Chondrocyte (in vitro differentiated cells): ENCODE data around the gene JTB. TPM values are rescaled to one million over a fixed set of nuclear protein-coding genes. Genes with fewer than 3 reads are reported as not detected.

Experiments used
- DNase-seq: peaks from one replicate; pipeline ENCODE4 v3.0.0; 2021; ENCODE audit warnings: mixed read lengths, low spot score
- H3K27ac Mint-ChIP-seq: one replicate; pipeline ENCODE4 v1.8.0; 2021; ENCODE audit warnings: mild to moderate bottlenecking, moderate library complexity, mixed read lengths; ENCODE audit not compliant: unreplicated experiment
- H3K27me3 Mint-ChIP-seq: 2 replicates; pipeline ENCODE4 v1.8.0; 2021; ENCODE audit warnings: low read depth, mixed read lengths
- H3K36me3 Mint-ChIP-seq: 2 replicates; pipeline ENCODE4 v1.8.0; 2021; ENCODE audit warnings: low read depth, mixed read lengths
- H3K4me1 Mint-ChIP-seq: 2 replicates; pipeline ENCODE4 v1.8.0; 2021; ENCODE audit warnings: low read depth, mild to moderate bottlenecking, mixed read lengths
- H3K4me3 Mint-ChIP-seq: one replicate; pipeline ENCODE4 v1.8.0; 2021; ENCODE audit warnings: mild to moderate bottlenecking, moderate library complexity, mixed read lengths; ENCODE audit not compliant: unreplicated experiment
- H3K9me3 Mint-ChIP-seq: 2 replicates; pipeline ENCODE4 v1.8.0; 2021; ENCODE audit warnings: low read depth, mixed read lengths
- CTCF ChIP-seq: fragments of 200-600 bp; sonication (generic); IDR thresholded peaks from 2 replicates; pipeline ENCODE4 v1.5.0; 2021; ENCODE audit warnings: antibody characterized with exemption, mild to moderate bottlenecking, moderate library complexity
- total RNA-seq: library from RNA; stranded (reverse); gene quantifications from 3 replicates; pipeline ENCODE4 v1.2.1, GENCODE V29; 2021

The JTB gene
- total RNA-seq, 1 donor from 2014 or later = 128 TPM

GRCh38 chr1:153941826-153942725 is 35.4 kb downstream of the JTB start:
- peaks cover 24% of the 10 kb centered on the region for H3K36me3 Mint-ChIP-seq
- no peaks in the 10 kb centered on the region for H3K27me3 Mint-ChIP-seq
- H3K4me1 Mint-ChIP-seq = peaks cover 17% of the 10 kb centered on the region
- no peak for TF ChIP-seq CTCF
- no peaks in the 10 kb centered on the region for H3K9me3 Mint-ChIP-seq
- no peak overlapping the region for H3K4me3 Mint-ChIP-seq
- no peak for DNase-seq
- no peak overlapping the region for H3K27ac Mint-ChIP-seq

GRCh38 chr1:153940756-153941155 is 36.7 kb downstream of the JTB start:
- no peak for TF ChIP-seq CTCF
- H3K27ac Mint-ChIP-seq = no peak overlapping the region
- H3K27me3 Mint-ChIP-seq = no peaks in the 10 kb centered on the region
- no peak for DNase-seq
- H3K4me1 Mint-ChIP-seq = peaks cover 13% of the 10 kb centered on the region
- H3K4me3 Mint-ChIP-seq = no peak overlapping the region
- no peaks in the 10 kb centered on the region for H3K9me3 Mint-ChIP-seq
- peaks cover 32% of the 10 kb centered on the region for H3K36me3 Mint-ChIP-seq

GRCh38 chr1:153939476-153939875 is 38.0 kb downstream of the JTB start:
- Mint-ChIP-seq H3K9me3 (no peaks in the 10 kb centered on the region), H3K4me1 (peaks cover 2% of the 10 kb centered on the region), H3K4me3 (no peak overlapping the region), H3K27me3 (no peaks in the 10 kb centered on the region), H3K36me3 (peaks cover 40% of the 10 kb centered on the region), H3K27ac (no peak overlapping the region)
- no peak for TF ChIP-seq CTCF
- DNase-seq = no peak

GRCh38 chr1:153938996-153939395 is 38.5 kb downstream of the JTB start:
- H3K4me3 Mint-ChIP-seq = no peak overlapping the region
- H3K36me3 Mint-ChIP-seq = peaks cover 42% of the 10 kb centered on the region
- DNase-seq = no peak
- H3K27me3 Mint-ChIP-seq = no peaks in the 10 kb centered on the region
- no peaks in the 10 kb centered on the region for H3K4me1 Mint-ChIP-seq
- H3K27ac Mint-ChIP-seq = no peak overlapping the region
- TF ChIP-seq CTCF = no peak
- no peaks in the 10 kb centered on the region for H3K9me3 Mint-ChIP-seq

GRCh38 chr1:153937331-153937730 is 40.1 kb downstream of the JTB start:
- no peaks in the 10 kb centered on the region for H3K4me1 Mint-ChIP-seq
- peaks cover 40% of the 10 kb centered on the region for H3K36me3 Mint-ChIP-seq
- no peak overlapping the region for H3K27ac Mint-ChIP-seq
- H3K27me3 Mint-ChIP-seq = no peaks in the 10 kb centered on the region
- no peaks in the 10 kb centered on the region for H3K9me3 Mint-ChIP-seq
- no peak overlapping the region for H3K4me3 Mint-ChIP-seq
- no peak for TF ChIP-seq CTCF
- no peak for DNase-seq
